Raji (cell line): Measurements from ENCODE around the gene RGS11.

ENCODE experiments used
- POLR2A ChIP-seq: IDR thresholded peaks from 2 replicates; pipeline ENCODE4 v1.6.1; 2011; ENCODE audit warnings: low read depth, low read length, control low read depth; ENCODE audit not compliant: insufficient read depth

Gene RGS11

DNA sequence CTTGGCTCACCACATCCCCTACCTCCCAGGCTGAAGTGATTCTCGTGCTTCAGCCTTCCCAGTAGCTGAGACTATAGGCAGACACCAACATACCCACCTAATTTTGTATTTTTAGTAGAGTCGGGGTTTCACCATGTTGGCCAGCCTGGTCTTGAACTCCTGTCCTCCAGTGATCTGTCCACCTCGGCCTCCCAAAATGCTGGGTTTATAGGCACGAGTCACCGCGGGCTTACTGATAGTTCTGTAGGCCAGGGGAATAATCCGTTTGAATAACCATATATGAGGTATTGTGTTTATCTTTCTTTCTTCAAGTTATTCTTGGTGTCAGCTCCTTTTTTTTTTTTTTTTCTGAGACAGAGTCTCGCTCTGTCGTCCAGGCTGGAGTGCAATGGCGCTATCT lies 33.5 kb downstream of the RGS11 start:
- TF ChIP-seq POLR2A, result no peak

DNA sequence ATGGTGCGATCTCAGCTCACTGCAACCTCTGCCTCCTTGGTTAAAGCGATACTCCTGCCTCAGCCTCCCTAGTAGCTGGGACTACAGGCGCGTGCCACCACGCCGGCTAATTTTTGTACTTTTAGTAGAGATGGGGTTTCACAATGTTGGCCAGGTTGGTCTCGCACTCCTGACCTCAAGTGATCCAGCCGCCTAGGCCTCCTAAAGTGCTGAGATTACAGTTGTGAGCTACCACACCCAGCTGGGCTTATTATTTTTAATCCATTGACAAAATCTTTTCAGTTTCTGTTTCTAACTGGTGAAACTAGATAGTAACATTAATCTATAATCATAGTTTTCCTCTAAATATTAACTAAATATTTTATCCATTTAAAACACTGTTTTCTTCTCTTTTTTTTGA lies 35.2 kb downstream of the RGS11 start:
- TF ChIP-seq POLR2A, result no peak

DNA sequence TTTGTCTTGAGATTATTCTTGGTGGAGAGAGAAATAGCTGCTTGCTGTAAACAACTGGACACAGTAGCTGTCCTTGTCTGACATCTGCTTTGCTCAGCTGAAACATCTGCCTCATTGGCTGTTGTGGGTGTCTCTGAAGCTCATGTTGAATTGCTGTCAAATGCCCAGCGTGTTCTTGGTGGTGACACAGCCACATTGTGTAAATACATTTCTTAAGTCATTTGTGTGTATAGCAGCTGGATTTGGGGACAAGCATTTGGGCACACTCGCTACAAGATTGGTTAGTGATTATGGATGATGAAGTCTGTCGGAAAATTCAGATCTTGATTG lies 35.8 kb downstream of the RGS11 start:
- TF ChIP-seq POLR2A, result no peak

DNA sequence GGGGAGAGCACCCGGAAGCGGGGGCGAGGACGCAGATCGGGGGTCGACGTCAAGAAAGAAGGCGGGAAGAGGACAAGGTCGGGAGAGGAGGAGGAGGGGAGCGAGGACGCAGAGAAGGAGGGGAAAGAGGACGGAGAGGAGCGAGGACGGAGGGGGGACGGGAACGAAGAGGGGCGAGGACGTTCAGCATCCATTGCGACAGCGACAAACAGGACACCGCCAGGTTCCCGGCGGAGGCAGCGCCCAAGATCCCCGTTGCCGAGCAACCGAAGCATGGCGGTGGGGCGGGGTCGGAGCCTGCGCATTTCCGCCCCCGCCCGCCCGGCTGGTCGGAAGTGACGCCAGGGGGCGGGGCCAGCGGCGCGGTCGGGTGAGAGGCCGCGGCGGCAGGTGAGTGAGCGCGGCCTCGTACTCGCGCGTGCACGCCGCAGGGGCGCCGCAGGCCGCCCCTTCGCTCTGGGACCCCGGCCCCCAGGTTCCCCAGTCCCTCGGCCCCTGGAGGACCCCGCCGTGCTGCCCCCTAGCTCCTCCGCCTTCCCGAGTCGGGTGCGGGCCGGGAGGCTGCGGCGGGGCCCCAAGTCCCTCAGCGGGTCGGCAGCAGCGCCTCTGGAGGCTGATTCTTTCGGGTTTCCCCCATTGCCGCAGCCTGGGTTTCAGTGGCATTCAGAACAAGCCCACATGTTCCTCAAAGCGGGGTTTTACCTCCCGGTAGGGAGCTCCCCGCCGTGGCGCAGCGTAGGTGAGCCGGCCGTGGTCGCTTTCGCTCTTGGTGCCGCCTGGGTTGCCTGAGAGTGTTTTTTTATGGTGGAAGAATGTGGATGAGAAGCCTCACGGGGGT lies 41.1 kb downstream of the RGS11 start, which contains the start of gene FAM234A:
Gene FAM234A, plus strand, starts transcription at position 354 of the 838 bp plus-strand sequence. CDS start 19,593 bp downstream, outside the sequence.
- TF ChIP-seq POLR2A, result peak; percentile 95

DNA sequence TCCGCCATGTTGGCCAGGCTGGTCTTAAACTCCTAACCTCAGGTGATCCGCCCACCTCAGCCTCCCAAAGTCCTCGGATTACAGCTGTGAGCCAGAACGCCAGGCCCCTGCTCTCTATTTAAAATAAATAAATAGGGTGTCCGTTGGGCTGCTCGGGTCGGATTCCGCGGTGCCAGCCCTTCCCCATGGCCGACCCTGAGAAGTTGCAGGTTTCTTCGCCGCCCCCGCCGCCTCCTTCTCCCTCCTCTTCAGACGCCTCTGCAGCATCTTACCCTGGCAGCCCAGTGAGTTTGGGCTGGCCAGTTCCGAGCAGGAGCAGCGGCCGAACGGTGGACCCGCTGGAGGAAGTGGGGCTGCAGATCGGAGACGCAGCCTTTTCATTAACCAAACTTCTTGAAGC lies 44.8 kb downstream of the RGS11 start:
- TF ChIP-seq POLR2A, result no peak

DNA sequence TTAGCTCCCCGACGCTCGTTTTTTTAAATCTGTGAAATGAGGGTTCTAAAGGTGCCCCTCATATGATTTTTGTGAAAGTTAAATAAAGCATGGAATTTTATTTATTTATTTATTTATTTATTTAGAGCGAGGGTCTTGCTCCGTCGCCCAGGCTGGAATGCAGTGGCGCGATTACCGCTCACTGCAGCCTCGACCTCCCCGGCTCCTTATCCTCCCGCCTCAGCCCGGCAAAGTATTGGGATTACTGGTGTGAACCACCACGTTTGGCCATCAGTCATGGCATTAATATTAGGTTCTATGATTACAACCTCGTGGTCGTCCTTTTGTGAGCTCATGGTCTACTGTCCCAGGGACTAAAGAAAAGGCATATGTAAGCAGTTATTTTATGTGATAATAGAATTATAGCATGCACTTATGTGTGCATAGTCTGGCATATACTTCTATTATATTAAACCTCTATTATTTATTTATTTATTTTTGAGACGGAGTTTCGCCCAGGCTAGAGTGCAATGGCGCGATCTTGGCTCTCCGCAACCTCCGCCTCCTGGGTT lies 45.9 kb downstream of the RGS11 start:
- no peak for TF ChIP-seq POLR2A

DNA sequence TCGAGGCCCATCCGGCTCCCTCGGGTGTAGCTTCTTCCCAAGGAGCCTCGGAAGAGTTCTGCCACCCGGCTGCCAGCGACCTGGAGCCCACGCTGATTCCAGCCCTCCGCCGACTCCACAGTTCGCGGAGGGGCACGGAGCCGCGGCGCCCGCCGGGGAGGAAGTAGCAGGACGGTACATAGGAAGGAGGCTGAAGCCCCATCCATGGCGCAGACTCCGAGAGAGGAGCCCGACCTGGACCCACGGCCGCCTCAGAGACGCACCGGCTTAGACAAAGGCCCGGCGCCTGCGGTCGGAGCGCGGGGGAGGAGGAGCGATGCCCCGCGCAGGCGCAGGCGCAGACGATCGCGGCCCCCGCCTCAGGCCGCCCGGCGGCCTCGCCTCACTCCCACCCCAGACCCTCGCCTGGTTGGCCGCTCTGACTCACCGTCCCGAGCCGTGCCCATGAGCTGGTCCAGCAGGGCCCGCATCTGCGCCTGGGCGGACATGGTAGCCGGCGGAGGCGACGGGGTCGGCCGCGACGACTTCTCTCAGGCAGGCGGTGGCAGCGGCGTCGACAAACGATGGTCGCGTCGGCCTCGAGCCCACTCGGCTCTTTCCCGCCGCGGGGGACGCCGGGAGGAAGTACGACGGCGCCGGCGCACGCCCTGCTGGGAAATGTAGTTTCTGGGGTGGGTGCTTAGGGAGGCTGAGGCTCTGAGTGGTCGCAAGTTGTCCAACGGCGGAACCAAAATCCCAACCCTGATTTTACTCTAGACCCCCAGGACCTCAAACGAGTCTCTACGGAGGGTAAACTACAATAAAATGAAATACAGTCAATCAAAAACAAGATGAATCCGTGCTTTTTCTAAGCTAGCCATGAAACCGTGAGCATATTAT lies 46.7 kb downstream of the RGS11 start, which contains the start of gene LUC7L:
Gene LUC7L, minus strand, starts transcription at position 598 of the 879 bp plus-strand sequence. Its CDS starts 110 bp downstream, at position 488.
- peak; percentile 99 for TF ChIP-seq POLR2A

DNA sequence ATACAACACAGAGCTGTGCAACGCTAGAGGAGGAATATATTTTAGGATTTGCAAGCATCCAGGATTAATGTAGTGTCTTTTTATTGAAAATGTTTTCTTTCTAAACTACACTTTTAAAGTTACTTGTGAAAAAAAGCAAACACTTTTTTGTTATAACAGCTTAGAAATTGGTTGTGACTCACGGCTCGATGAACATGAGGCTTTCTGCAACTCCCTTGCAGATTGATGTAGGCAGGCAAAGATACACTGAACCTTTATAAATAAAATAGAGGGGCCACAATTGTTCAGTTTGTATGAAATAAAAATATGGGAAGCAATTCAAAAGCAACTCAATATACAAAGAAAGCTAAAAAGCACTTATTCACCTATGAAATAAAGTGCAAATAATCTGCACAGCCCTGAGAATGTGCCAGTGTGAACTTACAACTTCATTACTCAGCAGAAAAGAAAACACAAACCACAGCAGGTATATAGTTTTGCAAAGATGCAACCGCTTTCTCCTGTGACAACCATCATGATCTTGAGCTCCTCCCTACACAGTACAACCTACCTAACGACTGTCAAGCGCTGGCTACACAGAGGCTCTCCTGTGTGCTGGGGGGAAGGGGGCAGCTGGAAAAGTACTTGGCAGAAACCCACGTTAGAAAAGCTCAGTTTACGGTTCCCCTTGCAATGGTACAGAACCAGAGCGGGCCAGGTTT lies 47.4 kb downstream of the RGS11 start:
- no peak for TF ChIP-seq POLR2A

DNA sequence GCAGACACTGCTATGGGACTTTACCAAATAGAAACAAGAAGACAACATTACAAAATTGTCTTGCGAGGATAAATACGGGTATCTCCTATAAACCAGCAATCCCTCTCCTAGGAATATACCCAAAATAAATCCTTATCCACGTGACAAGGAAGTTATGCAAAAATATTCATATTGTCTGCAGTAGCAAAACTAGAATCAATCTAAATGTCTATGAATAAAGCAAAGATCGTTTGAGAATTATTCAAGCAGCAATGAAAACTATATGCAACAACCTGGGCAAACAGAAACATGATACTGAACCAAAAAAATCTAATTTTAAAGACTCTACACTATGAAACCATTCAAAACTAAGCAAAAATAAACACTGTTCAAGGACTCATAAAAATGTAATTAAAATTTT lies 55.7 kb downstream of the RGS11 start:
- TF ChIP-seq POLR2A, result no peak
